CD8-positive, alpha-beta memory T cell (primary cell): ENCODE results near the gene LDLRAP1. TPM values are rescaled to one million over a fixed set of nuclear protein-coding genes. Genes with fewer than 3 reads are reported as not detected.

Experiments
- CTCF ChIA-PET: fragments of 350-600 bp; sonication (Branson Sonifier 250); formaldehyde crosslinking; loops from one replicate; lab custom pipeline; 2021; ENCODE audit warnings: antibody characterized with exemption; lab: Charles Lee
- POLR2A ChIA-PET: fragments of 350-600 bp; sonication (Branson Sonifier 250); formaldehyde crosslinking; loops from one replicate; lab custom pipeline; 2021; ENCODE audit warnings: antibody characterized with exemption; lab: Charles Lee
- DNase-seq, 5 donors: peaks; one replicate each; pipeline versions ENCODE4 v3.0.0 to v3.0.0-alpha.2; 2020 to 2022; ENCODE audit warnings: mixed read lengths in 1 of 5
- H3K27ac ChIP-seq: one replicate; pipeline ENCODE4 v1.7.0; 2013; ENCODE audit warnings: low read depth, mild to moderate bottlenecking, low read length, moderate library complexity
- H3K27me3 ChIP-seq: 2 replicates; pipeline ENCODE4 v1.7.0; 2013; ENCODE audit warnings: low read length, mild to moderate bottlenecking; ENCODE audit not compliant: insufficient read depth, poor library complexity, severe bottlenecking
- H3K36me3 ChIP-seq: 2 replicates; pipeline ENCODE4 v1.7.0; 2013; ENCODE audit warnings: mild to moderate bottlenecking, low read length, moderate library complexity; ENCODE audit not compliant: insufficient read depth
- H3K4me1 ChIP-seq: 2 replicates; pipeline ENCODE4 v1.7.0; 2013; ENCODE audit warnings: mild to moderate bottlenecking, low read length, moderate library complexity; ENCODE audit not compliant: insufficient read depth
- H3K4me3 ChIP-seq: 2 replicates; pipeline ENCODE4 v1.7.0; 2013; ENCODE audit warnings: mild to moderate bottlenecking, low read length
- H3K9me3 ChIP-seq: 2 replicates; pipeline ENCODE4 v1.7.0; 2013; ENCODE audit warnings: mild to moderate bottlenecking, low read length
- H3K27ac Mint-ChIP-seq, 8 donors: one replicate each; pipeline ENCODE4 v1.8.0; 2020 to 2021; ENCODE audit warnings: mixed read lengths in 8 of 8, mild to moderate bottlenecking in 6 of 8, inconsistent platforms in 3 of 8, moderate library complexity in 3 of 8
- H3K27me3 Mint-ChIP-seq, 2 donors: one replicate each; pipeline ENCODE4 v1.8.0; 2020 to 2021; ENCODE audit warnings: mixed read lengths in 2 of 2, mild to moderate bottlenecking in 1 of 2, moderate library complexity in 1 of 2
- H3K36me3 Mint-ChIP-seq, 3 donors: one replicate each; pipeline ENCODE4 v1.8.0; 2020 to 2021; ENCODE audit warnings: mixed read lengths in 3 of 3, inconsistent platforms in 1 of 3, mild to moderate bottlenecking in 1 of 3
- H3K4me1 Mint-ChIP-seq, 3 donors: one replicate each; pipeline ENCODE4 v1.8.0; 2020 to 2021; ENCODE audit warnings: mixed read lengths in 3 of 3, inconsistent platforms in 1 of 3, mild to moderate bottlenecking in 1 of 3
- H3K4me3 Mint-ChIP-seq, 7 donors: one replicate each; pipeline ENCODE4 v1.8.0; 2020 to 2021; ENCODE audit warnings: mixed read lengths in 7 of 7, mild to moderate bottlenecking in 6 of 7, moderate library complexity in 4 of 7, inconsistent platforms in 2 of 7
- H3K9me3 Mint-ChIP-seq, 5 donors: one replicate each; pipeline ENCODE4 v1.8.0; 2020 to 2022; ENCODE audit warnings: mixed read lengths in 5 of 5, mild to moderate bottlenecking in 3 of 5, moderate library complexity in 2 of 5, inconsistent platforms in 1 of 5
- polyA plus RNA-seq: library from polyadenylated mRNA; unstranded; fragments of 300-500 nt; fragmentation: Illumina TruSeq; gene quantifications from one replicate; pipeline ENCODE4 v1.2.3, GENCODE V29; 2021
- total RNA-seq, 2 experiments: library from RNA; stranded (reverse); gene quantifications; one replicate each; pipeline ENCODE4 v1.2.3, GENCODE V29; 2021

The LDLRAP1 gene
- total and polyA plus RNA-seq, 3 experiments from 2014 or later, result 21.1 to 302 (median 22.0) TPM

DNA sequence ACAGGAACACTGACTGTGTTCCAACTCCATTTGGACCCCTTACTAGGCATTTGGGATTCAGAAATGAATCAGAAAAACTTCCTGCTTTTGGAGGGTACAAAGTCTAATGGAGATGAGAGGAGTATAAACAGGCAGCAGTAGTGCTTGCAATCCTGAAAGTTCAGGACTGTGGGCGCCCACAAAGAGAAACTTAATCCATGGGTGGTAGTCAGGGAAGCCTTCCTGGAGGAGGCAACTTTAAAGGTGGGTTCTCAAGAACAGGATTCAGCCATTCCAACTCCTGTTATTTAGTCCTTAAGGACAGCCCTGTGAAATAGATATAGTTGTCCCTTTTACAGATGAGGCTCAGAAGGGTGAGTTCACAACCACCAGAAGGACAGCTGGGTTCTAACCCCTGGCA is 2.0 kb upstream of the LDLRAP1 start:
- DNase-seq, result no peak
- Mint-ChIP-seq H3K36me3 (peaks cover 0 to 18% (median 0%) of the 10 kb centered on the region in 3 donors), H3K4me1 (peaks cover 19 to 30% (median 24%) of the 10 kb centered on the region in 3 donors), H3K9me3 (no peaks in the 10 kb centered on the region), H3K27me3 (no peaks in the 10 kb centered on the region), H3K27ac (peak overlapping the region in 1 of 8 donors; percentile 91), H3K4me3 (peak overlapping the region in 3 of 7 donors; percentile 15 to 91 (median 87))
- Histone ChIP-seq H3K27me3 (no peaks in the 10 kb centered on the region), H3K4me1 (peaks cover 21% of the 10 kb centered on the region), H3K36me3 (peaks cover 8% of the 10 kb centered on the region), H3K4me3 (no peak overlapping the region), H3K27ac (no peak overlapping the region), H3K9me3 (no peaks in the 10 kb centered on the region)
- CTCF ChIA-PET, result interaction anchor here (1.3 to 1.5 kb wide), 2 partner anchors 10 to 37 kb away, joined by 3 to 5 read pairs; no protein-coding TSS in a partner anchor
- POLR2A ChIA-PET, result no interaction called here

- H3K9me3 ChIP-seq, result no peaks in the 10 kb centered on the region
- CTCF ChIA-PET, result interaction anchor here (1.3 to 2.8 kb wide), 4 partner anchors 9 to 38 kb away, joined by 3 to 15 read pairs (median 4); no protein-coding TSS in a partner anchor
- H3K27me3 Mint-ChIP-seq, result no peaks in the 10 kb centered on the region
- H3K27ac ChIP-seq, result no peak overlapping the region
- peaks cover 0 to 21% (median 4%) of the 10 kb centered on the region in 3 donors for H3K36me3 Mint-ChIP-seq
- H3K4me3 Mint-ChIP-seq, result peak overlapping the region; percentile 64 to 93 (median 85)
- peaks cover 25 to 36% (median 30%) of the 10 kb centered on the region in 3 donors for H3K4me1 Mint-ChIP-seq
- POLR2A ChIA-PET, result no interaction called here
- no peak overlapping the region for H3K4me3 ChIP-seq
- no peak for DNase-seq
- peaks cover 26% of the 10 kb centered on the region for H3K4me1 ChIP-seq
- H3K9me3 Mint-ChIP-seq, result no peaks in the 10 kb centered on the region
- H3K27me3 ChIP-seq, result no peaks in the 10 kb centered on the region
- peak overlapping the region in 7 of 8 donors; percentile 27 to 91 (median 80) for H3K27ac Mint-ChIP-seq
- H3K36me3 ChIP-seq, result peaks cover 8% of the 10 kb centered on the region
These were observed 1.3 kb upstream of the LDLRAP1 start for GRCh38 chr1:25541889-25542658.

- DNase-seq, result no peak
- ChIA-PET CTCF (interaction anchor here (0.6 to 2.8 kb wide), 6 partner anchors 8 to 266 kb away, joined by 3 to 15 read pairs (median 4); no protein-coding TSS in a partner anchor), POLR2A (interaction anchor here (1.2 to 1.5 kb wide), 3 partner anchors 22 to 277 kb away, joined by 3 to 9 read pairs (median 7); partner anchors contain the start of gene MTFR1L)
- Histone ChIP-seq H3K27me3 (no peaks in the 10 kb centered on the region), H3K4me1 (peaks cover 33% of the 10 kb centered on the region), H3K4me3 (no peak overlapping the region), H3K27ac (no peak overlapping the region), H3K36me3 (peaks cover 8% of the 10 kb centered on the region), H3K9me3 (no peaks in the 10 kb centered on the region)
- H3K27me3 Mint-ChIP-seq, result no peaks in the 10 kb centered on the region
- H3K27ac Mint-ChIP-seq, result peak overlapping the region in 7 of 8 donors; percentile 51 to 91 (median 78)
- peaks cover 30 to 43% (median 37%) of the 10 kb centered on the region in 3 donors for H3K4me1 Mint-ChIP-seq
- H3K9me3 Mint-ChIP-seq, result no peaks in the 10 kb centered on the region
- H3K36me3 Mint-ChIP-seq, result peaks cover 0 to 24% (median 4%) of the 10 kb centered on the region in 3 donors
- peak overlapping the region; percentile 71 to 93 (median 85) for H3K4me3 Mint-ChIP-seq
These were observed 391 bp upstream of the LDLRAP1 start for GRCh38 chr1:25543005-25543424.

DNA sequence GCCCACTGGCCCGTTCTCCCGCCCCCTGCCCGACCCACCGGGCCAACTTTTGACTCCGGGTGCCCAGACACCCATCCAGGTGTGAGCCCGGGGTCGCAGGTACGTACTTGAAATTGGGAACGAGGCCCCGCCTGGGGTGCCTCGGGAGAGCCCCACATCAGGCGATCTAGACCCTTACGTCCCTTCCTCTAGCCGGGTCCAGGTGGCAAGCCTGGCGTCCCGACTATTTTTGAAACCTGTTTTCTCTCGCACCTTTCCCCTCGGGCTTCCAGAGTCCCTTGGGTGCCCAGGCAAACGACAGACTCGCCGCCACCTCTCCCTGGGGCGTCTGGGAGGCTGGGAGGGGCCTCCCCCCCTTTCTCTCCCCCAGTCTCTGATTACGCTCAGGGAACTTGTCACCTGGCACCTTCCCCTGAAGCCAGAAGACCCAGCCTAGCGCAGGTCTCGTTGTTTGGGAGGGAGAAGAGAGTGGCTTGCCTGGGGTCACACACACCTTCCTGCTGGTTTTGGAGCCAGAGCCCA is 898 bp downstream of the LDLRAP1 start:
- peak overlapping the region; percentile 67 for H3K4me3 ChIP-seq
- H3K36me3 ChIP-seq, result peaks cover 8% of the 10 kb centered on the region
- ChIA-PET CTCF (interaction anchor here (0.9 to 2.8 kb wide), 4 partner anchors 10 to 265 kb away, joined by 3 to 15 read pairs (median 4); no protein-coding TSS in a partner anchor), POLR2A (interaction anchor here (1.4 to 1.5 kb wide), 3 partner anchors 13 to 28 kb away, joined by 5 to 9 read pairs (median 7); no protein-coding TSS in a partner anchor)
- Mint-ChIP-seq H3K4me1 (peaks cover 42 to 56% (median 50%) of the 10 kb centered on the region in 3 donors), H3K9me3 (no peaks in the 10 kb centered on the region), H3K27ac (peak overlapping the region; percentile 74 to 92 (median 84)), H3K36me3 (peaks cover 0 to 24% (median 4%) of the 10 kb centered on the region in 3 donors), H3K27me3 (no peaks in the 10 kb centered on the region), H3K4me3 (peak overlapping the region; percentile 88 to 94 (median 92))
- H3K4me1 ChIP-seq, result peaks cover 46% of the 10 kb centered on the region
- no peaks in the 10 kb centered on the region for H3K9me3 ChIP-seq
- no peak for DNase-seq
- no peaks in the 10 kb centered on the region for H3K27me3 ChIP-seq
- H3K27ac ChIP-seq, result peak overlapping the region; percentile 65

DNA sequence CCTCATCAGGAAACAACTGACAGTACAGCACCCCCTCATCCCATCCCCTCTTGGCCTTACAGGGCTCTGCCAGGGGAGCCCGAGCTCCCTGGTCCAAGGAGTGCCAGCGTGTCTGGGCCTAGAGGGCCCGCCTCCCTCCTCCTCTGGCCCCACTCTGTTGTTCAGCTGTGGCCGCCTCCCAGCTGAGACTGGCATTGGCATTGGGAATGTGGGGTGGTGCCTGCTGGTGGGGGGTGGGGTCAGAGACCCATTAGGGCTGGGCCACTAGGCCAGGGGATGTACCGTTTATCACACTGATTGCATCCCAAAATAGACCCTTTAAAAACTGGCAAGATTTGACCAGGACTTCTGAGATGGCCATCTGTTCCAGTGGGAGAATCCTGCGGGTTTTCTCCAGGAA is 1.4 kb downstream of the LDLRAP1 start:
- H3K4me1 ChIP-seq, result peaks cover 51% of the 10 kb centered on the region
- peak overlapping the region; percentile 65 for H3K27ac ChIP-seq
- Mint-ChIP-seq H3K36me3 (peaks cover 0 to 24% (median 4%) of the 10 kb centered on the region in 3 donors), H3K27me3 (no peaks in the 10 kb centered on the region), H3K4me1 (peaks cover 47 to 61% (median 55%) of the 10 kb centered on the region in 3 donors), H3K27ac (peak overlapping the region; percentile 74 to 92 (median 84)), H3K9me3 (no peaks in the 10 kb centered on the region), H3K4me3 (peak overlapping the region; percentile 88 to 94 (median 92))
- DNase-seq, result no peak
- peaks cover 8% of the 10 kb centered on the region for H3K36me3 ChIP-seq
- ChIA-PET POLR2A (interaction anchor here (1.4 to 1.9 kb wide), 2 partner anchors 12 to 17 kb away, joined by 5 to 7 read pairs; no protein-coding TSS in a partner anchor), CTCF (interaction anchor here (0.9 kb wide), 1 partner anchor 9 kb away, joined by 3 read pairs; no protein-coding TSS in a partner anchor)
- peak overlapping the region; percentile 67 for H3K4me3 ChIP-seq
- H3K9me3 ChIP-seq, result no peaks in the 10 kb centered on the region
- H3K27me3 ChIP-seq, result no peaks in the 10 kb centered on the region

- no peaks in the 10 kb centered on the region for H3K9me3 ChIP-seq
- peak overlapping the region; percentile 67 for H3K4me3 ChIP-seq
- H3K27ac ChIP-seq, result peak overlapping the region; percentile 11
- no peak for DNase-seq
- H3K27me3 ChIP-seq, result no peaks in the 10 kb centered on the region
- H3K36me3 ChIP-seq, result peaks cover 8% of the 10 kb centered on the region
- H3K4me1 ChIP-seq, result peaks cover 60% of the 10 kb centered on the region
- Mint-ChIP-seq H3K4me1 (peaks cover 57 to 71% (median 64%) of the 10 kb centered on the region in 3 donors), H3K36me3 (peaks cover 0 to 24% (median 4%) of the 10 kb centered on the region in 3 donors), H3K4me3 (peak overlapping the region; percentile 88 to 94 (median 92)), H3K27ac (peak overlapping the region in 7 of 8 donors; percentile 78 to 93 (median 84)), H3K27me3 (no peaks in the 10 kb centered on the region), H3K9me3 (no peaks in the 10 kb centered on the region)
- POLR2A ChIA-PET, result interaction anchor here (1.9 kb wide), 1 partner anchor 16 kb away, joined by 7 read pairs; no protein-coding TSS in a partner anchor
- CTCF ChIA-PET, result interaction anchor here (0.6 kb wide), 1 partner anchor 25 kb away, joined by 3 read pairs; no protein-coding TSS in a partner anchor
These were observed 2.4 kb downstream of the LDLRAP1 start for GRCh38 chr1:25545767-25546166.

GRCh38 chr1:25546193-25546592 is 2.8 kb downstream of the LDLRAP1 start:
- ChIA-PET POLR2A (interaction anchor here (1.9 kb wide), 1 partner anchor 15 kb away, joined by 7 read pairs; no protein-coding TSS in a partner anchor), CTCF (interaction anchor here (0.6 to 0.9 kb wide), 2 partner anchors 26 to 74 kb away, joined by 3 read pairs; no protein-coding TSS in a partner anchor)
- peak overlapping the region; percentile 25 to 93 (median 82) for H3K27ac Mint-ChIP-seq
- no peaks in the 10 kb centered on the region for H3K27me3 Mint-ChIP-seq
- Histone ChIP-seq H3K4me3 (peak overlapping the region; percentile 67), H3K27me3 (no peaks in the 10 kb centered on the region), H3K36me3 (peaks cover 8% of the 10 kb centered on the region), H3K9me3 (no peaks in the 10 kb centered on the region), H3K27ac (no peak overlapping the region), H3K4me1 (peaks cover 64% of the 10 kb centered on the region)
- H3K9me3 Mint-ChIP-seq, result no peaks in the 10 kb centered on the region
- H3K4me1 Mint-ChIP-seq, result peaks cover 61 to 75% (median 69%) of the 10 kb centered on the region in 3 donors
- H3K36me3 Mint-ChIP-seq, result peaks cover 0 to 24% (median 4%) of the 10 kb centered on the region in 3 donors
- peak overlapping the region; percentile 35 to 94 (median 71) for H3K4me3 Mint-ChIP-seq
- DNase-seq, result no peak
